D721Med (cell line): ENCODE data around the gene TAF11L12.
"Not testable (repeated sequence)": the region's sequence is repeated elsewhere in the genome, so short reads cannot be mapped to it uniquely, and the experiment has no call there.

ENCODE experiments used
- DNase-seq: peaks from one replicate; pipeline ENCODE4 v3.0.0; 2011; ENCODE audit warnings: low spot score; ENCODE audit not compliant: insufficient read length
- FAIRE-seq: peaks from 2 replicates; lab custom pipeline; 2011; peaks lifted over from hg19 to GRCh38; lab: Jason Lieb, UNC
- CTCF ChIP-seq: IDR thresholded peaks from 2 replicates; pipeline ENCODE4 v1.5.1; 2012; ENCODE audit warnings: mild to moderate bottlenecking, control low read depth; ENCODE audit not compliant: insufficient read depth; ENCODE audit errors: missing control alignments

Gene TAF11L12

GRCh38 chr5:17610092-17610491 lies at the start of gene TAF11L12:
TAF11L12 (plus strand) TSS chr5:17610392.
- not testable (repeated sequence) for DNase-seq, FAIRE-seq

- DNase-seq, FAIRE-seq: not testable (repeated sequence)
Measured at GRCh38 chr5:17585658-17586057, 24.5 kb upstream of the TAF11L12 start, which contains the start of gene TAF11L7. TAF11L7 (minus strand) TSS chr5:17585758.

GRCh38 chr5:17590860-17591259 lies 19.3 kb upstream of the TAF11L12 start, which contains the start of gene TAF11L8:
TAF11L8 (minus strand) TSS chr5:17590960.
- not testable (repeated sequence) for FAIRE-seq, DNase-seq

GRCh38 chr5:17594255-17594654 lies 15.9 kb upstream of the TAF11L12 start, which contains the start of gene TAF11L9:
TAF11L9 (minus strand) TSS chr5:17594394.
- not testable (repeated sequence) for FAIRE-seq

GRCh38 chr5:17597728-17598127 lies 12.5 kb upstream of the TAF11L12 start, which contains the start of gene TAF11L10:
TAF11L10 (minus strand) TSS chr5:17597828.
- not testable (repeated sequence) for DNase-seq, FAIRE-seq

More at GRCh38 chr5:17594255-17594654, 15.9 kb upstream of the TAF11L12 start, which contains the start of gene TAF11L9:
- DNase-seq, result not testable (repeated sequence)

GRCh38 chr5:17603880-17604279 lies 6.3 kb upstream of the TAF11L12 start, which contains the start of gene TAF11L11:
TAF11L11 (plus strand) TSS chr5:17604183.
- DNase-seq, FAIRE-seq: not testable (repeated sequence)

GRCh38 chr5:17604951-17605350 lies 5.2 kb upstream of the TAF11L12 start:
- TF ChIP-seq CTCF, result no peak
- no peak for FAIRE-seq
- DNase-seq, result no peak

- not testable (repeated sequence) for DNase-seq, FAIRE-seq
Measured at GRCh38 chr5:17607461-17607860, 2.7 kb upstream of the TAF11L12 start.

- FAIRE-seq (no peak), DNase-seq (no peak)
- no peak for TF ChIP-seq CTCF
Measured at GRCh38 chr5:17614872-17615605, 4.8 kb downstream of the TAF11L12 start.

GRCh38 chr5:17619354-17619753 lies 9.2 kb downstream of the TAF11L12 start:
- FAIRE-seq (no peak), DNase-seq (no peak)
- no peak for TF ChIP-seq CTCF

- no peak for DNase-seq
- FAIRE-seq, result no peak
- TF ChIP-seq CTCF, result no peak
Measured at GRCh38 chr5:17620627-17621026, 10.4 kb downstream of the TAF11L12 start.
